Lower leg skin (tissue), 4 donors: ENCODE measurements around the gene NTMT1. TPM values are rescaled to one million over a fixed set of nuclear protein-coding genes. Genes with fewer than 3 reads are reported as not detected.

Experiments used
- DNase-seq, 2 donors: peaks; one replicate each; pipeline ENCODE4 v3.0.0-alpha.2; 2019; ENCODE audit warnings: low spot score in 2 of 2
- H3K4me3 ChIP-seq: fragments of 200-600 bp; sonication (generic); 2 replicates; pipeline ENCODE4 v1.5.1; 2017; ENCODE audit warnings: mild to moderate bottlenecking, low read depth; ENCODE audit not compliant: poor library complexity, severe bottlenecking
- CTCF ChIP-seq, 3 donors: fragments of 450-650 bp; IDR thresholded peaks; one replicate each; pipeline ENCODE4 v1.5.1; 2016; ENCODE audit warnings: antibody characterized with exemption in 3 of 3, mild to moderate bottlenecking in 3 of 3, moderate library complexity in 2 of 3
- POLR2A ChIP-seq, 2 donors: fragments of 450-650 bp; IDR thresholded peaks; one replicate each; pipeline ENCODE4 v1.6.1; 2016 to 2017; ENCODE audit warnings: antibody characterized with exemption in 2 of 2, mild to moderate bottlenecking in 1 of 2, moderate library complexity in 1 of 2
- WGBS, 2 donors: methylation state at CpG; one replicate each; pipeline ENCODE4 v1.1.5; 2018; 5-methylcytosine and 5-hydroxymethylcytosine counted together
- intact Hi-C: fragments of 100-400 bp; cut with DNase I; formaldehyde crosslinking; loops from one replicate; pipeline ENCODE4 v1.15.0; 2023; ENCODE audit warnings: low total_unique reads
- total RNA-seq, 4 donors: library from RNA; depleted of rRNA; stranded (reverse); fragments of >200 nt; gene quantifications; one replicate each; pipeline ENCODE4 v1.1.0, GENCODE V29; 2016

NTMT1 gene
- total RNA-seq, 4 donors from 2014 or later, result 19.7 to 31.0 (median 25.7) TPM

- H3K4me3 ChIP-seq, result no peak overlapping the region
- DNase-seq, result no peak
- TF ChIP-seq CTCF (IDR thresholded peaks at IDR 0.05) (no peak), POLR2A (IDR thresholded peaks at IDR 0.05) (no peak)
- 86 to 91% methylated on average over 3 of the region's 3 CpGs for WGBS, 2 donors
- intact Hi-C loops, result loop anchor here (10.0 kb wide), 1 partner anchor 68 kb away; no protein-coding TSS in a partner anchor
Measured at GRCh38 chr9:129582855-129583254, 43.1 kb upstream of the NTMT1 start.

GRCh38 chr9:129583308-129584038 lies 42.5 kb upstream of the NTMT1 start:
- intact Hi-C loops, result loop anchor here (10.0 kb wide), 1 partner anchor 69 kb away; no protein-coding TSS in a partner anchor
- DNase-seq, result no peak
- no peak overlapping the region for H3K4me3 ChIP-seq
- 79 to 83% methylated on average over 9 to 10 of the region's 10 CpGs for WGBS, 2 donors
- TF ChIP-seq CTCF (IDR thresholded peaks at IDR 0.05) (no peak), POLR2A (IDR thresholded peaks at IDR 0.05) (no peak)

GRCh38 chr9:129584136-129584535 lies 41.8 kb upstream of the NTMT1 start:
- no peak for TF ChIP-seq CTCF (IDR thresholded peaks at IDR 0.05)
- TF ChIP-seq POLR2A (IDR thresholded peaks at IDR 0.05), result no peak
- WGBS, 2 donors, result 84 to 90% methylated on average over 1 of the region's 1 CpG
- intact Hi-C loops, result loop anchor here (10.0 kb wide), 1 partner anchor 69 kb away; no protein-coding TSS in a partner anchor
- DNase-seq, result peak in 1 of 2 donors; percentile 72
- H3K4me3 ChIP-seq, result no peak overlapping the region

DNA sequence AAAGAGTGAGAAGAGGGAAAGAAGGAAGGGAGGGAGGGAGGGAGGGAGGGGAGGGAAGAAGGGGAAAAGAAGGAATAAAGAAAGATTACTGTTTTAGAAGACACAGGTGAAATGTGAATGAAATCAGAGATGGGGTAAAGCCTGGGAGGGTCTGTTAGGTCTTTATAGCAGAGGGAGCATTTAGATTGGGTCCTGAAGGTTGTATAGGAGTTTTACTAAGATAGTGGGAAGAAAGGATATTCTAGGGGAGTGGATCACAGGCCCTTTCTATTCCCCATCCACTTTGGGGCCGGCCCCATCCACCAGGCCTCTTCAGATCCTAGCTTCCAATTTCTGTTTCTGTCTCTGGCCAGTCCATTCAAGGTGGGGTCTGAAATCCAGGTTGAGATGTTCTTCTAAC lies 40.6 kb upstream of the NTMT1 start:
- 94 to 100% methylated on average over 1 of the region's 1 CpG for WGBS, 2 donors
- DNase-seq, result no peak
- TF ChIP-seq CTCF (IDR thresholded peaks at IDR 0.05) (no peak), POLR2A (IDR thresholded peaks at IDR 0.05) (no peak)
- intact Hi-C loops, result loop anchor here (10.0 kb wide), 1 partner anchor 71 kb away; no protein-coding TSS in a partner anchor
- H3K4me3 ChIP-seq, result no peak overlapping the region

- intact Hi-C loops, result loop anchor here (10.0 kb wide), 1 partner anchor 71 kb away; no protein-coding TSS in a partner anchor
- TF ChIP-seq POLR2A (IDR thresholded peaks at IDR 0.05), result no peak
- no peak for TF ChIP-seq CTCF (IDR thresholded peaks at IDR 0.05)
- DNase-seq, result no peak
- 93 to 96% methylated on average over 1 of the region's 1 CpG for WGBS, 2 donors
- no peak overlapping the region for H3K4me3 ChIP-seq
Measured at GRCh38 chr9:129586245-129586644, 39.7 kb upstream of the NTMT1 start.
